LNCaP clone FGC (cell line): ENCODE results near the gene GKN1.

Experiments
- DNase-seq: peaks from one replicate; pipeline ENCODE4 v3.0.0-alpha.2; 2011; ENCODE audit warnings: low read depth
- H3K4me3 ChIP-seq: 2 replicates; pipeline ENCODE4 v1.5.1; 2011; ENCODE audit warnings: mild to moderate bottlenecking, low read depth, low read length, control low read depth
- CTCF ChIP-seq: IDR thresholded peaks from 2 replicates; pipeline ENCODE4 v1.5.1; 2012; ENCODE audit warnings: mild to moderate bottlenecking; ENCODE audit not compliant: control insufficient read depth, insufficient read depth; ENCODE audit errors: extremely low read depth

GKN1 gene

DNA sequence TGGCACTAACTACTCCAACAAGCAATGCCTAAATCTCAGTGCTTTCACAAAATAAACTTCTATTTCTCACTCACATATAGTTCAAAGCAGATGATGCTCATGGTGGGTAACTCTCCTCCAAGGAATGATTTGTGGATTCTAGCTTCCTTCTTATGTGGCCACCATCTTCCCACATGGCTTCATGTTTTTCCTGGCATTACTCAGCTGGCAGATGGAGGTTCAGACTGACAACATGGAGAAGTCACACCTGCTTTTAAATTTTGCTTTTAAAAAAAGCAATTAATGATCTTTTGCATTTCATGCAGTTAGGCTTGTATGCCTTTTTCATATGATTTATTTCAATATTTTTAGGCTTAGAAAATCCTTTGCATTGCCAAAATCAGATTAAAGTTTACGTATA is 15.4 kb upstream of the GKN1 start:
- H3K4me3 ChIP-seq: no peak overlapping the region
- TF ChIP-seq CTCF: no peak
- no peak for DNase-seq

DNA sequence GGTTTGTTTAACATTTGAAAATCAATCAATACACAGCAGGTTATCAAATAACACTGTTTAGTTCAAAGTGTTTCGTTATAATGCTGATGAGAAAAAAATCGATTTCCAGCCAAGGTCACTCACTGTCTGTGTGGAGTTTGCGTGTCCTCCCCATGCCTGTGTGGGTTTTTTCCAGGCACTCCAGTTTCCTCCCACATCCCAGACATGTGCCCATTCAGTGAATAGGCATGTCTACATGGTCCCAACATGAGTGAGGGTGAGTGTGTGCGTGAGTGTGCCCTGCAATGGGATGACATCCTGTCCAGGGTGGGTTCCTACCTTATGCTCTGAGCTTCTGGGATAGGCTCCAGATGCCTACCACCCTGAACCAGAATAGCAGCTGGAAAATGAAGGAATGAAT is 13.1 kb upstream of the GKN1 start:
- H3K4me3 ChIP-seq: no peak overlapping the region
- no peak for TF ChIP-seq CTCF
- DNase-seq: no peak

- no peak for TF ChIP-seq CTCF
- no peak for DNase-seq
- H3K4me3 ChIP-seq: no peak overlapping the region
Measured at GRCh38 chr2:68964282-68964681, 10.2 kb upstream of the GKN1 start.

GRCh38 chr2:68968221-68968620 is 6.2 kb upstream of the GKN1 start:
- no peak for TF ChIP-seq CTCF
- no peak overlapping the region for H3K4me3 ChIP-seq
- DNase-seq: no peak

DNA sequence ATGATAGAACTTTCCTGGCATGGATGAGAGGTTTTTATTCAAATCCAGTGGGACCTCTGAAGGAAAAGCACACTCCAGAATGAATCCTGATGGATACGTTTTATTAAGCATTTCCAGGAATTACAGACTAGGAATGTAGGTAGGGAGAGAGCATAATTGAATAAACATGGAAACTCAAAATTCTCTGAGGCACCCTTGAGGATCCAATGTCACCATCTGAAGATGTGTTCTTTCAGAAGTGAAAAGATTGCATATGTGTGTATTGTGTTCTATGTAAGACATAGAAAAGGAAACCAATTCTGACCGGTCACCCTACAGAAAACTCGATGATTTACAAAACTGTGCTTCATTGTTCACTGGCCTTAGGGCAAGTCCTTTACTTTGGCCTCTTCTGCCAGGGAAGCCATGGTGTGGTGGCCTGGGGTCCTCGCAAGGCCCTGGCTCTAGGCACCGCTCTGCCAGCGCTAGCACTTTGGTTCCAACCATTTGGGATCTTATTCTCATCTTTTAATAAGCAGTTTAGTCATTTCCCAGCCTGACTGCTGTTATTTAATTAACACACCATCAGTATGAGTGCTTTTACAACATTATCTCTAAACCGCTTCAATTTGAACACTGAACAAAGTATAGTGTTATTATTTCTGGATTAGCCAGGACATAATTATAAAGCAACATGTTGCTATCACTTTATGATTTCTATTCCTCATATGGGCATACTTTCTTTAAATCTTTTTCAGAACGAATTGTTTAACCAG is 4.5 kb upstream of the GKN1 start:
- no peak for TF ChIP-seq CTCF
- H3K4me3 ChIP-seq: no peak overlapping the region
- DNase-seq: no peak

DNA sequence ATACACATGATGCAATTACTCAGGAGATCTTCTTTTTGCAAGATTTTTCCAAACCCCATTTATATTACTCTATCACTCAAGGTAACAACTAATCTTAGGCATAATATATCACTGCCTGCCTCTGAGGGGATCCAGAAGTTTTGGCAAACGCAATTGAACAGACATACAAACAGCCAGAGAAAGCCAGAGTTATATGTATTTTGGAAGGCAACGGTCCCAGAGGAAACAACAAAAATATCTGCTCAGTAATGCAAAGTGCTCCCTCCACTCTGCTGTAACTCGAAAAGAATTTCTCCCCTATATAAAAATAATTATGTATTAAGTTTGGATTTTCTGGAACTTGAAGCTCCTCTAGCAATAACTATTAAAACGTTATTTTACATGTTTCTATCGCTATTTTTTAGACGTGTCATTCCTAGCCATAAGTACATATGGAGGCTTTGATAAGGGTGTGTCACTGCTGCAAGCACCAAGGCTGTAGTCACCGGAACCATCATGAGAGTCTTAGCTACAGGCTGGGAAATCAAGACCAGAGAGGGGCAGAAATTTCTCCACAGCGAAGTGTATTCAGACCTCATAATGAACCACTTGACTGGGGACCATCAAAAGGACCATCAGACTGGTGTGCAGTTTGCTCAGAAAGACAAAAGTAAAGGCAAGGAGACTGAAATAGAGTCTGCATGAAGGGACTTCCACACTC is 3.7 kb upstream of the GKN1 start:
- TF ChIP-seq CTCF: no peak
- no peak for DNase-seq
- H3K4me3 ChIP-seq: no peak overlapping the region
